Measurements from ENCODE around the gene SBF2.

The SBF2 gene

GRCh38 chr11:9974375-9974774 lies 319.6 kb downstream of the SBF2 start:
- DNase-seq (ENCODE audit: low read depth), result no peak
- no peak overlapping the region for H3K4me3 ChIP-seq (ENCODE audit: low read length)
- TF ChIP-seq, protein P1, sequence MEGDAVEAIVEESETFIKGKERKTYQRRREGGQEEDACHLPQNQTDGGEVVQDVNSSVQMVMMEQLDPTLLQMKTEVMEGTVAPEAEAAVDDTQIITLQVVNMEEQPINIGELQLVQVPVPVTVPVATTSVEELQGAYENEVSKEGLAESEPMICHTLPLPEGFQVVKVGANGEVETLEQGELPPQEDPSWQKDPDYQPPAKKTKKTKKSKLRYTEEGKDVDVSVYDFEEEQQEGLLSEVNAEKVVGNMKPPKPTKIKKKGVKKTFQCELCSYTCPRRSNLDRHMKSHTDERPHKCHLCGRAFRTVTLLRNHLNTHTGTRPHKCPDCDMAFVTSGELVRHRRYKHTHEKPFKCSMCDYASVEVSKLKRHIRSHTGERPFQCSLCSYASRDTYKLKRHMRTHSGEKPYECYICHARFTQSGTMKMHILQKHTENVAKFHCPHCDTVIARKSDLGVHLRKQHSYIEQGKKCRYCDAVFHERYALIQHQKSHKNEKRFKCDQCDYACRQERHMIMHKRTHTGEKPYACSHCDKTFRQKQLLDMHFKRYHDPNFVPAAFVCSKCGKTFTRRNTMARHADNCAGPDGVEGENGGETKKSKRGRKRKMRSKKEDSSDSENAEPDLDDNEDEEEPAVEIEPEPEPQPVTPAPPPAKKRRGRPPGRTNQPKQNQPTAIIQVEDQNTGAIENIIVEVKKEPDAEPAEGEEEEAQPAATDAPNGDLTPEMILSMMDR (conservative IDR thresholded peaks at IDR 0.05; ENCODE audit: low read length), result no peak

GRCh38 chr11:9973921-9974320 lies 320.1 kb downstream of the SBF2 start:
- peak; percentile 15 for DNase-seq (ENCODE audit: low read depth)
- no peak overlapping the region for H3K4me3 ChIP-seq (ENCODE audit: low read length)
- TF ChIP-seq, protein P1 (conservative IDR thresholded peaks at IDR 0.05; ENCODE audit: low read length), result no peak

DNA sequence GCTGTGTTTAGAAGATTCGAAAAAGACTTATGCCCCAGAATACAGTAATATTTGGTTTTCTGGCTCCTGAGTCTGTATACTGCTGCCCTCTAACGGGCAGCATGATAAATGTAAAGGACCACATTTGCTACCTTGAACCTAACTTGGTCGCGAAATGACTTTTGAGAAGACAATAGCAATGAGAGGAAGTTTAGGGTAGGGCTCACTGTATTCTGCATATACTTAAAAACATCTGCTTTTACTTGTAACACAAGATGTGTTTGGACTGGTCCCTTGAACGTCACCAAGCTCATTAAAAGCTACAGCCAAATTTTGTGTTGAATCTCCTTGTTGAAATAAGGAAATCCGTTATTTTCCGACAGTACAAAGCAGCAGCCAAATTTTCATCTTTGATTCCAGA lies 321.0 kb downstream of the SBF2 start:
- TF ChIP-seq, protein P1 (conservative IDR thresholded peaks at IDR 0.05; ENCODE audit: low read length), result peak; percentile 78
- peak; percentile 87 for DNase-seq (ENCODE audit: low read depth)
- no peak overlapping the region for H3K4me3 ChIP-seq (ENCODE audit: low read length)

DNA sequence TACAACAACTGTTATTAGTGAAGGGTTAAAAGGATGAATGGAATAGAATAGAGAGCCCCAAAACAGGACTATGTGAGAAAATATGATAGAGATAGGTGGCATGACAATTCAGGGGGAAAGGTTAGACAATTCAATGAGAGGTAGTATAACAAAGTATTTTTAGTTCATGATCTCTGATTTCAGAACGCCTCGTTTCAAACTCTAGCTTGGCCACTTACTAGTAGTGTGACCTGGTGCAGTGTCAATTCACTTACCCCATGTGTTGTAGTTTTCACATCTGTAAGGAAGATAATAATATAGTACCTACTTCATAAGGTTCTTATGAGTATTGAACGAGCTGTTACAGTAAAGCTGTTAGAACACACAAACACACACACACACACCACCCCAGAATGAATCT lies 322.1 kb downstream of the SBF2 start:
- no peak overlapping the region for H3K4me3 ChIP-seq (ENCODE audit: low read length)
- TF ChIP-seq, protein P1 (conservative IDR thresholded peaks at IDR 0.05; ENCODE audit: low read length), result no peak
- DNase-seq (ENCODE audit: low read depth), result no peak

DNA sequence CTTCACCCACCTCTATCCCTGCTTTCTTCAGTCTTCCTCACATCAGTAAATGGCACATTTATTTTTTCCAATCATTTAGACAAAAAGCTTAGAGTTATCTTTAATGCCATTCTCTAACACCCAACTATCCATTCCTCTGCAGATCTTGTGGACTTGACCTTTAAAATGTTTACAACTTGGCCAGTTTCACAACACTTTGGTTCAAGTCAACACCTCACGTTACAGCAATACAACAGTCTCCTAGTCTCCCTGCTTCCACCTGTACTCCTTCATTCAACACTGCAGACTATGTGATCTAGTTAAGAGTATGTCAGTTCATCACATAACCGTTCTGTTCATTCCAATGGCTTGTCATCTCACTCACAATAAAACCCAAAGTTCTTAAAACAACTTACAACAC lies 325.0 kb downstream of the SBF2 start:
- no peak overlapping the region for H3K4me3 ChIP-seq (ENCODE audit: low read length)
- TF ChIP-seq, protein P1 (conservative IDR thresholded peaks at IDR 0.05; ENCODE audit: low read length), result no peak
- no peak for DNase-seq (ENCODE audit: low read depth)

GRCh38 chr11:9962722-9963121 lies 331.3 kb downstream of the SBF2 start:
- no peak for DNase-seq (ENCODE audit: low read depth)
- H3K4me3 ChIP-seq (ENCODE audit: low read length), result no peak overlapping the region
- TF ChIP-seq, protein P1 (conservative IDR thresholded peaks at IDR 0.05; ENCODE audit: low read length), result no peak

GRCh38 chr11:9957072-9957471 lies 336.9 kb downstream of the SBF2 start:
- DNase-seq (ENCODE audit: low read depth), result no peak
- TF ChIP-seq, protein P1 (conservative IDR thresholded peaks at IDR 0.05; ENCODE audit: low read length), result no peak
- no peak overlapping the region for H3K4me3 ChIP-seq (ENCODE audit: low read length)

Measured in AG10803 (cell line).